GM21825 (cell line): Measurements from ENCODE around the gene LMNA.
A peak's percentile ranks its signal among the peaks of the same experiment; 100 is the strongest.
"Not testable (repeated sequence)": the region's sequence is repeated elsewhere in the genome, so short reads cannot be mapped to it uniquely, and the experiment has no call there.

ENCODE experiments used
- ATAC-seq: cut with Tn5 transposase; IDR thresholded peaks from one replicate; pipeline ENCODE4 v1.9.1; 2021; ENCODE audit warnings: mild to moderate bottlenecking, moderate library complexity; ENCODE audit not compliant: unreplicated experiment

Gene LMNA

DNA sequence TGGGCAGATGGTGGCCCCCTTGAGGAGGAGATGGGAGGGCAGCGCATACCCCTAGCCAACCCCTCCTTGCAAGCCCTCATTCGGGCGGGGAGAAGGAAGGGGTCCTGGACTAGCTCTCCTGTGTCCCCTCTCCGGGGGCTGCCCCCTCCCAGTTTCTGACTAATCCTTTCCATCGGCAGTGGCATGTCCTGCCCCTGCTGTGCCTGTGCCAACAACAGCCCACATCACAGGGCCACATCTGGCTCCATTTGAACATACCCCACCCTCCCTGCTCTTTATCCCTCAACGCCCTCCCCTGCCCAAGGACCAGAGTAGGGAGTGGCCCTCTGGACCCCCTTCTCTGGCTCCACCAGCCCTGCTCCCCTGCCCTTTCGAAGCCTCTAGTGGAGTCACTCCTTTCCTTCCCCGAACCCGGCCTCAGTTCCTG lies 11.0 kb upstream of the LMNA start:
- ATAC-seq, result no peak

DNA sequence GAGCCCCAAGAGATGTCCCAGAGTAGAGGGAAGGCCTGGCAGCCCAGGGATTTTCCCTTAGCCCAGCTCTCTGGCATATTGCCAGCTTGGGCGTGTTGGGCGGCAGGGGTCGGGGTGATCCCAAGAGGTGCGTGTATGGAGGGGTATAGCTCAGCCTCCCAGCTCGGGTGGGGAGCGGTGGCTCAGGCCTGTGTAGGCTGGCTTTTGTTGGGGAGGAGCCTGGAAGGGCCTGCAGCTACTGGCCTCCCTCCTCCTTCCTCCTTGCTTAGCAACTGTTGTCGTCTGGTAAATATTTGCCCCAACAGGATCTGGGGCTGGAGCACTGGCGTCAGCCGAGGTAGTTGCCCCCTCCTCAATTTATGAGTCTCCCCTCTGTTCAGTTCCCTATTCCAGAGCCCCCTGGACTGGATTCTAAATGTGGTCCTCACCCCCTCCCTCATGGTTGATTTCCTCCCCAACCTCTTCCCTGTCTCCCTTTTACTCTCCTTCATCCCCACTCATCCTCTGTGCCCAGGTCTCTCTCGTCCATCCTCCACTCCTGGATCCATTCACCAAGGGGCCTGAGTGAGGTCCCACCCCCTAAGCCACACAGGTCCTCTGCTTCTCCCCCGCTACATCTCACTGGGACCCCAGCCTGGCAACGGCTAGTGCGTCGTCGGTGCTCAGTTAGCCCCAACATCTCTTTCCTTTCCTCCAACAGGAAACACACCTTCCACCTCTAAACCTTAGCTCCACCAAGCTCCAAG lies 10.3 kb upstream of the LMNA start:
- ATAC-seq, result no peak

DNA sequence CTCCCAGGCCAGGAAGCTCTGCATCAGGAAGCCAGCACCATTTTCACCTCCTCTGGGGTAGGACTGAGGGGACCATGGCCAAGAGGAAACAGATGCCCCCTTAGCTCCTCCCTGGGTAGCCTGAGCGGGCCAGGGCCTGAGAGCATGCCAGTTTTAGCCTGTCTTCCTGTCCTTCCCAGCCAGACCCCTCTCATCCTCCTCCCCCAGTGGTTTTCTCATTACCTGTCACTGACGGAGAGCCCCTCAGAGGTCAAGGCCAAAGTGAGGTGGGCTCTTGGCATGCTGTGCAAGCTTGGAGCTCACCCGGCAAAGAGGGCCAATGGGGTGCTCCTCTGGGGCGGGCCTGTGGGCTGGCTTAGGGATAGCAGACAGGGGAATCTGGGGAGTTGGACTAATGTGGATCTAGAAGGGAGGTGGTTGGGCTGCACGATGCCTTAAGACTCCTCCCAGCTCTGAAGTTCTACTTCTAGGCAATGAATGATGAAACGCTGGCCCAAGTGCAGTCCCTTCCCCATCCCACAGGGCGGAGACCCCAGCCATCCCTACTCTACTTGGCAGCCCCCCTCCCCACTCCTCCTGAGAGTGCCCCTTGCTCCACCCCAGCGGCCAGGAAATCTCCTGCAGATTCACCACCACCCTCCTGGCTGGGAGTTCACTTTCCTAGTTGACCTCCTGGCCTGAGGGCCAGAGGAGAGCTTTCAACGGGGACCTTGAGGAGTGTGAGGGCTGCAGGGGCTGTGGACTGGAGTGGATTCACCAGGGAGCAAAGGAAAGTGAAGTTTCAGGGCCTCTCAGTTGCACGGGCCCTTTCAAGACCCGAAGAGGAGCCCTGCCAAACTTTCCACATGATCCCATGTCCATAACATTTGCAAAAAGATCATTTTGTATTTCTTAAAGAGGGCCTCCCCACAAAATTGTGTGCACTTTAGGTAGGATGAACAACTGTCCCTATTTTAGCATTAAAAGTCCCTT lies 9.4 kb upstream of the LMNA start:
- no peak for ATAC-seq

DNA sequence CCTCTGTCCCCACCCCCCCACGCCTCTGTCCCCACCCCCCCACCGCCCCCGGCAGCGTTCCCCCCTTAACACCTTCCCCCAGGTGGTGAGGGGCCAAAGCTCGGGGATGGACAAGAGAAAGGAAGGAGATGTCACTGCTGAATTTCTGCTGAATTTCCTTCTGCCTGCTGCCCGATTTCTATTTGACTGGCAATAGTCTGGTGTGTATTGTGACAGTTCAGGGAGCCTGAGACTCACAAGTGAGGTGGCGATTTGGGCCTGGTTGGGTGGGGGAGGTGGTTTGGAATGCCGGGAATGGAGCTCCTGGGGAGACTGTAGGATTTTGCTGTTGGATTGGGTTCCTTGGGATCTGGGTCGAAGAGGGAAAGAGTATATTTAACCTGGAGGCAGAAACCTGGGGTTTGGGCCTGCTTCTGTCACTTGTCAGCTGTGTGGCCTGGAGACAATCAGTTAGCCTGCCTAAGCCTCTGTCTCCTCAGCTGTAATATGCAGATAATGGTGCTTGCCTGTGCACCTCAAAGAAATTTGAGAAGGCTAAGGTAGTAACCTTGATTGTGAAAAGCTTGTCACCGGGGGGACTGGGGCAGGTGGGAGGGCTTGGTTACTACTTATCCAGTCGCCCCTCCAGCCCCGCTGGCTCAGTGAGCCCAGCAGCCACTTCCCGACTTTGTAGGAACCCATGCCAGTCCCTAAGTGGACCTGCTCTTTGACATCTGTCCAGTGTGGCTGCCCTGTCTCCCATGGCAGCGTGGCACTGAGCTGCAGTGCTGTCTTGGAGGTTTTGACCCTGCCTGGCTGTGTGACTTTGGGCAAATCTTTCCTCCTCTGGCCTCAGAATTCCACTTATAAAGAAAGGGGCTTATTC lies 7.7 kb upstream of the LMNA start:
- no peak for ATAC-seq

DNA sequence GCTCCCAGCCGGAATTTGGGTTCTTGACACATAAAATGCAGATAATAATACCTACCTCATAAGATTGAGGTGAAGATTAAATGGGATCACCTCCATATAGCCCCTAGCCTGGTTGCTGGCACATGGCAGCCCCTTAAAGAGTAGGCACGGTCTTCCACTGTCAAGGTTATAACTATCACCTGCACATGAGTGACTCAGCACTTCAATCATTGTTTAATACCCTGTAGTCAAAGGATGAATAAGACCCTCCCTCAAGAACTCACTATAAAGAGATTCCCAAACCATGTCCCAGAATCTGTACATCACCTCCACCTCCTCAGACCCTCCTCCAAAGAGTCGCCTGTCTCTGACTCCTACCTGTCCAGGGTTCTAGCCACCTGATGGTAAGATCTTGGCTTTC lies 6.5 kb upstream of the LMNA start:
- ATAC-seq, result no peak

DNA sequence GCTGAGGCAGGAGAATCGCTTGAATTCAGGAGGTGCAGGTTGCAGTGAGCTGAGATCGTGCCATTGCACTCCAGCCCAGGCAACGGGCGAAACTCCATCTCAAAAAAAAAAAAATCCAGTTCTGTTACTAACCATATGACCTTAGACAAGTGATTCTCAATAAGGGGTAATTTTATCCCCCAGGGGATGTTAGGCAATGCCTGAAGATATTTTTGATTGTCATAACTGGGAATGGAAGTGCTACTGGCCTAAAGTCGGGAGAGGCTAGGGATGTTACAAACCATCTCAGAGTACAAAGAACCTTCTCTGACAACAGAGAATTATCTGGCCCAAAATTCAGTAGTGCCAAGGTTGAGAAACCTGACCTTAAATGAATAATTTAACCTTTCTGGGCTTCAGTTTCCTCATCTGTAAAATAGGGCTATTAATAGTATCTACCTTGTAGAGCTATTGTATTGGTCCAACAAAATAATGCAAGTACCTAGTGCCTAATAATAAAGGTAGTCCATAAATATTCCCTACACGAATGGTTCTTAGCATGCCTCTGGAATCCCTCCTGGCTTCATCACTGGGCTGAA lies 5.8 kb upstream of the LMNA start:
- no peak for ATAC-seq

DNA sequence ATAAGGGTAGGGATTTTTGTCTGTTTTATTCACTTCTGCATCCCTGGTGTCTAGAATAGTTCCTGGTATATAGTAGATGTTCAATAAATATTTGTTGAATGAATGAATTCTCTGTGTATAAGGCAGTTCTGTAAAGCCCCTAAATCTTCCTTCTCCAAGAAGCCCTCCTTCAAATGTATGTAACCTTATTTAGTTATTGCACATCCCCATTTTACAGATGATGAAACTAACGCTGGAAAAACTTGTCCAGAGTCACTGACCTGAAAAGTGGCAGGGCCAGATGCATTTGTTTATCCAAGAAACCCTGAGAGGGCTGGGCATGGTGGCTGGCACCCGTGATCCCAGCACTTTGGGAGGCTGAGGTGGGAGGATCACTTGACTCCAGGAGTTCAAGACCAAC lies 4.3 kb upstream of the LMNA start:
- ATAC-seq, result no peak

DNA sequence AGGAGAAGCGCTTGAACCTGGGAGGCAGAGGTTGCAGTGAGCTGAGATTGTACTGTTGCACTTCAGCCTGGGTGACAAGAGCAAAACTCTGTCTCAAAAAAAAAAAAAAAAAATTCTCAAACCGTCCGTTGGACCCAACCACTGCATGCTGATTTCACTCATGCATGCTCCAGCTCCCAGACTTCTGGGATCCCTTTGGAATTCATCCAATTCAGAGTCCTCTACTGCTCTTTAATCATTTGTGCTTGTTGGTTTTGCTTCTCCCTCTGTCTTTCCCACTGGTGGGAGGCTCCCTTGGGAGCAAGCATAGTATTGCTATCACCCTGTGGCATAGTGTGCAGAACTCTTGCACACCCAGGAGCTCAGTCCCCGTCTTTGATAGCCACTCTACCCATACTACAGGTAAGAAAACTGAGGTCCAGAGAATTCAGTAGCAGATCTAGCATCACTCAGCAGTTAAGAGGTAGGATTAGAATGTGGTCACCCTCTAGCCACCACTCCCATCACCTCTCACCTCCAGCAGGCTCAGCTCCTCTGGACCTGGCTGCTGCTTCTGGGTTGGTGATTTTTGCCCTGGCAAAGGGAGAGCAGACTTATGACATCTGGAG lies 3.1 kb upstream of the LMNA start:
- ATAC-seq, result no peak

DNA sequence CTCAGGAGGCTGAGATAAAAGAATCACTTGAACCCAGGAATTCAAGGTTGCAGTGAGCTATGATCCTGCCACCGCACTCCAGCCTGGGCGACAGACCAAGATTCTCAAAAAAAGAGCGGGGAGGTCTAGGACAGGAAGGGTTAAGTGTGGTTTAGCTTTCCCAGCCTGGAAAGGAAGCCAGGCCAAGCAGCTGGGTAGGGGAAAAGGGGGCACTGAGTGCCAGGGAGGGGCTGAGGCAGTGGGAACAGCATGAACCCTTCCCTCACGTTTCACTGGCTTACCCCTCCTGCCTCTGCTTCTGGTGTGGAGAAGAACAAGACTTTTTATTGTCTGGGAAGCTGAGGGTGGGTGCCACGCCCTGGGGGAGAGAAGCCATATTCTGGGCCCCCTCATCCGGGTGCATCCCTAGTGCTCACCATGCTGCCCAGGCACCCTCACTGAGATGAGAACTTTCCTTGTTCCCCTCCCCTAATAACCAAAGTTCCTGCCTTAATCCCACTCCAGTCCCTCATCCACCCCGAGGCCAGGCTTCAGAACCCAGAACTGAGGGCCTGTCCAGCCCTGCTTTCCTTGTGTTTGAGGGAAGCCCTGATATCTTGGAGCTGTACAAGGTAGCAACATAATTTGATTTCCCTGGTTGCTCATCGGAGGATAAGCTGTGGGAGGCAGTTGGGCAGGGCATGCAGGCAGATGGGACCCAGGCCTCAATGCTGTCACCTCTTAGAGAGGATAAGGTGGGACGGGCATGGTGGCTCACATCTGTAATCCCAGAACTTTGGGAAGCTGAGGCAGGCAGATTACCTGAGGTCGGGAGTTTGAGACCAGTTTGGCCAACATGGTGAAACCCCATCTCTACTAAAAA lies 2.0 kb upstream of the LMNA start:
- ATAC-seq, result no peak

DNA sequence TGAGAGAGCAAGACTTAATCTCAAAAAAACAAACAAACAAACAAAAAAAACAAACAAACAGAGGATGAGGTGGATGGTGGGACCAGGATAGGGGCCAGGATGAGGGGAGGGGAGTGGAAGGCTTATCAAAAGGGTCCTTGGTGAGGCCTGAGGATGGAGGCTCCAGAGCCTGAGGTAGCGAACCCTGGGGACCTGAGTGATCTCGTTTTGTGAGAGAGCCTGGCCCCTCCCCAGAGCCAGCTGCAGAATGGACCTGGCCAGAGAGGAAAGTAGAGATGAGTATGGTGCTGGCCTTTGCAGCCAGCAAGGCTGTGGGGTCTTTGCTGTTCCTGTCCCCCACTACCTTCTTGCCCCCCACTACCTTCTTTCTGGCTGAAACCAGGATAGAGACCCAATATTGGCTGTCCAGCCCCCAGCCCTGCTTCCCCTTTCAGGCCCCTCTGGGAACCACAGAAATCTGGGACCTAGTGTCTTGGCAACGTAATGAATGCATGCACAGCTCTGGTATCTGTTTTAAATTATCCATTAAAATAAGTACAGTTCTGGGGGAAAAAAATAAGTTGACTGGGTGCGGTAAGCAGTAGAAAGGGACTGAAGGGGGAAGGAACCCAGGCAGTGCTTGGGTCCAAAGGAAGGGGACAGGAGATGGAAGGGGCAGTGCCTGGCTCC lies 1.1 kb upstream of the LMNA start:
- ATAC-seq, result no peak

DNA sequence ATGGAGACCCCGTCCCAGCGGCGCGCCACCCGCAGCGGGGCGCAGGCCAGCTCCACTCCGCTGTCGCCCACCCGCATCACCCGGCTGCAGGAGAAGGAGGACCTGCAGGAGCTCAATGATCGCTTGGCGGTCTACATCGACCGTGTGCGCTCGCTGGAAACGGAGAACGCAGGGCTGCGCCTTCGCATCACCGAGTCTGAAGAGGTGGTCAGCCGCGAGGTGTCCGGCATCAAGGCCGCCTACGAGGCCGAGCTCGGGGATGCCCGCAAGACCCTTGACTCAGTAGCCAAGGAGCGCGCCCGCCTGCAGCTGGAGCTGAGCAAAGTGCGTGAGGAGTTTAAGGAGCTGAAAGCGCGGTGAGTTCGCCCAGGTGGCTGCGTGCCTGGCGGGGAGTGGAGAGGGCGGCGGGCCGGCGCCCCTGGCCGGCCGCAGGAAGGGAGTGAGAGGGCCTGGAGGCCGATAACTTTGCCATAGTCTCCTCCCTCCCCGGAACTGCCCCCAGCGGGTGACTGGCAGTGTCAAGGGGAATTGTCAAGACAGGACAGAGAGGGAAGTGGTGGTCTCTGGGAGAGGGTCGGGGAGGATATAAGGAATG lies 505 bp downstream of the LMNA start:
- ATAC-seq, result peak; percentile 9

DNA sequence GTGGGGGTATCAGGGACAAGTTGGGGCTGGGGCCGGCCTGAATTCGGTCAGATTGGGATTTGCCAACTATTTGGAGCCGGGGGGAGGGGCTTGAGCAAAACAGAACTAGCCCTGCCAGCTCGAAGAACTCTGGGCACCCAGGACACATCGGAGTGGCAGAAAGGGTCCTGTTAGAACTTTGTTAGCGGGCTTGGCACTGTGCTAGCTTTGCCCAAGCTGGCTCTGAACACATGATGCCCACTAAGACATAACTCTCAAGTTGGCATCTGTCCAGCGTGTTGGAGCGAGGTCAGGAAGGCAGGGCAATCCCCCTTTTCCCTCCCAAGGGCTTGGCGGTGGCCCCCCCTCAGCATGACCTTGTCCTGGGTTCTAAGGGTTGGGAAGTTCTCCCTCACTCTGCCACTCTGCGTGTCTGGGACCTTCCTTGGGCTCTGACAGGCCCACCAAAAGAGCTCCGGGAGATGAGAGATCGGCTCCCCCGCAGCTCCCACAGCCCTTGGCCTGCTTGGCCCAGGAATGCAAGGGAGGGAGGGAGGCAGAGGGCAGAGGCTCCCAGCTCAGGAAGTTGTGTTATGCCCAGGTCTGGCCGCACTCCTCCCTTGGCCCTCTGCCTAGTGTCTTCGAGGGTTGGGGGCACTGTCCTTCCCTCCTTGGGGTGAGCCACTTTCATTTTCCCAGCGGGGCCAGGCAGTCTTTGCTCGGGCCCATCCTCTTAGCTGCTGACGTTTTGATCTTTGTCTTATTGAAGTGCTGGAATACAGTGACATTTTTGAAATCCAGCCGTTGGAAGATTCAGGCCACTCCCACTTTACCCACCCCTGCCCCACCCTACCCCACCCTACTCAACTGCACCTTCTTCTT lies 1.2 kb downstream of the LMNA start:
- no peak for ATAC-seq

DNA sequence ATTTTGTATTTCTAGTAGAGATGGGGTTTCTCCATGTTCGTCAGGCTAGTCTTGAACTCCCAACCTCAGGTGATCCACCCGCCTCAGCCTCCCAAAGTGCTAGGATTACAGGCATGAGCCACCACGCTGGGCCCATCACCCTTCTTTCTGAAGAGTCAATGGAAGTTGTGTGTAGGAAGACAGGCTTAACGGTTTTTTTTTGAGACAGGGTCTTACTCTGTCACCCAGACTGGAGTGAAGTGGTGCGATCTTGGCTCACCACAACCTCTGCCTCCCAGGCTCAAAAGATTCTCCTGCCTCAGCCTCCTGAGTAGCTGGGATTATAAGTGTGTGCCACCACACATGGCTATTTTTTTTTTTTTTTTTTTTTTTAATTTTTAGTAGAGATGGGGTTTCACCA lies 2.2 kb downstream of the LMNA start:
- not testable (repeated sequence) for ATAC-seq

DNA sequence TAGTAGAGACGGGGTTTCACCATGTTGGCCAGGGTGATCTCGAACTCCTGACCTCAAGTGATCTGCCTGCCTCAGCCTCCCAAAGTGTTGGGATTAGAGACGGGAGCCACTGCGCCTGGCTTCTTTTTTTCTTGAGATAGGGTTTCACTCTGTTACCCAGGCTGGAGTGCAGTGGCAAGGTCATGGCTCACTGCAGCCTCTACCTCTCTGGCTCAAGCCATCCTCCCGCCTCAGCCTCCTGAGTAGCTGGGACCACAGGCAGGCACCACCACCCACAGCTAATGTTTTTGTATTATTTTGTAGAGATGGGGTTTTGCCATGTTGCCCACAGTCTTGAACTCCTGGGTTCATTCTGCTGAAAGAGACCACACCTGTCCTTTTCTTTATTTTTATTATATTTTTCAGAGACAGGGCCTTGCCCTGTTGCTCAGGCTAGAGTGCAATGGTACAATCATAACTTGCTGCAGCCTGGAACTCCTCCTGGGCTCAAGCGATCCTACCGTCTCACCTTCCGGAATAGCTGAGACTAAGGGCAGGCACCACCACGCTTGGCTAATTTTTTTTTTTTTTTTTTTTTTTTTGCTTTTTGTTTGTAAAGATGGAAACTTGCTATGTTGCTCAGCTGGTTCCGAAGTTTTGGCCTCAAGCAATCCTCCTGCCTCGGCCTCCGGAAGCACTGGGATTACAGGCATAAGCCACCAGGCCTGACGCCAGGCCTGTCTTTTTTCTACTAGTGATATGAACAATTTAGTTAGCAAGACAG lies 3.1 kb downstream of the LMNA start:
- ATAC-seq, result no peak

DNA sequence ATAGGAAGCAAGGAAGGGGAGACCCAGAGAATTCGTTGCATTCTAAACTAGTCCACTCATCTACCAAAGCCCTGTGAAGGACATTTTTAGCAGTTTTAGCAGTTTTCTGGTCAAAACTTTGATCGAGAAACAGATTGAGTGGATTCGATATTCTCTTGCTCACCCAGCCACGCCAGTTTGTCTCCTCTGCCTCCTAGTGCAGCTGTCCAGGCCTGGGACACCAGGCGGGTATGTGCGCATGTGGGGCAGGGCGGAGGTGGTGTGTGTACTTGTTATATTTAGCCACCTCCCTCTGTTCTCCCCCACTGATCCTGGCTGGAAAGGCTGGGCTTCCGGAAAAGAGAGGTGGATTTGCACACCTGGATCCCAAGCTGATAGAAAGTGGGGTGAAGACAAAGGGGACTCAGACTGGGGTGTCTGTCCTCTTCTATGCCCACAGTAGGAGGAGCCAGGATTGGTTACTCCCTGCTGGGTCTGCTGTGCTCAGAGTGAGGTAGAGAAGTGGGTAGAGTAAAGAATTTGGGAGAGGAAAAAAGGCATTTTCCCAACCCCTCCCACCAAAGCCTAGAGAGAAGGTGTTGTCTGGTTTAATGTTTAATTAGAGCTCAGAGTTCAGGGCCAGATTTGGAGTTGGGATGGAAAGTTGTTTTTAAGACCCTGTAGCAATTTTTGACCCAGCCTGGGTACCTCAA lies 3.8 kb downstream of the LMNA start:
- ATAC-seq, result no peak

DNA sequence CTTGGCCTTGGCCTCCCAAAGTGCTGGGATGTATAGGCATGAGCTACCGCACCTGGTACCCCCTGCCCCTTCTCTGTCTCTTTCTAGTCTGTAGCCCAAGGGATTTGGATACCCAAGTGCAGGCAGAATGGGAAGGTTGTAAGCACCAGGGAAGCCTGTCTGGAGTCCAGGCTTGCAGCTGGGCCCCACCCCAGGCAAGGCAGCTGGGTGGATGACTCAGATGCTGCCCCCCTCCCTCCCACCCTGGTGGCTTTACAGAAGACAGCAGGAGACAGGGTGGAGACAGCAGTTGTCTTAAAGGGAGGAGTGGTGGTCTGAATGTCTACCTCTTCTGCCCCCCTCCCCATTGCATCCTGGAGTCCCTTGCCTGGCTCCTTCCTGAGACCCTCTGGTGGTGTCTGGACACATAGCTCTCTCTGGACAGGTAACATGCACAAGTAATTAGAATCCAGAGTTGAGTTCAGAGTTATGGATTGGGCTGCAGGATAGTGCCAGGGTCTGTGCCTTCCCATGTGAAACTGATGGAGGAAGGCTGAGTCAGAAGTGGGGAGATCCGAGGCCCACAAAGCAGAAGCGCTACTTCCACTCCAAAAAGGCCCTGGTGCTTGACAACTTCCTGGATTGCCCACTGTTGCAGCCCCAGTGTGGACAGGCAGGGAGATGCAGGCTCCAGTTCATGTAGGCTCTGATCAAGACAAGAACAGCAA lies 5.1 kb downstream of the LMNA start:
- ATAC-seq, result no peak
